ENCODE measurements around the gene CNOT1.
"Not testable (repeated sequence)": the region's sequence is repeated elsewhere in the genome, so short reads cannot be mapped to it uniquely, and the experiment has no call there.

The CNOT1 gene

GRCh38 chr16:58582133-58582532 is 47.5 kb downstream of the CNOT1 start:
- DNase-seq (ENCODE audit: low read depth): no peak

GRCh38 chr16:58579587-58579986 is 50.0 kb downstream of the CNOT1 start:
- DNase-seq (ENCODE audit: low read depth): no peak

GRCh38 chr16:58578642-58579041 is 51.0 kb downstream of the CNOT1 start:
- no peak for DNase-seq (ENCODE audit: low read depth)

GRCh38 chr16:58577141-58577540 is 52.5 kb downstream of the CNOT1 start:
- no peak for DNase-seq (ENCODE audit: low read depth)

- DNase-seq (ENCODE audit: low read depth): no peak
Observed at GRCh38 chr16:58574895-58575294, 54.7 kb downstream of the CNOT1 start.

GRCh38 chr16:58565697-58566096 is 63.9 kb downstream of the CNOT1 start:
- DNase-seq (ENCODE audit: low read depth): not testable (repeated sequence)

- DNase-seq (ENCODE audit: low read depth): peak; percentile 37
Observed at GRCh38 chr16:58563775-58564174, 65.9 kb downstream of the CNOT1 start.

- peak; percentile 83 for DNase-seq (ENCODE audit: low read depth)
Observed at GRCh38 chr16:58563235-58563634, 66.4 kb downstream of the CNOT1 start.

- peak; percentile 6 for DNase-seq (ENCODE audit: low read depth)
Observed at GRCh38 chr16:58556678-58557077, 72.9 kb downstream of the CNOT1 start.

GRCh38 chr16:58551496-58551895 is 78.1 kb downstream of the CNOT1 start:
- DNase-seq (ENCODE audit: low read depth): no peak

GRCh38 chr16:58548378-58548777 is 81.2 kb downstream of the CNOT1 start:
- no peak for DNase-seq (ENCODE audit: low read depth)

GRCh38 chr16:58543685-58544084 is 85.9 kb downstream of the CNOT1 start:
- DNase-seq (ENCODE audit: low read depth): no peak

GRCh38 chr16:58542291-58542690 is 87.3 kb downstream of the CNOT1 start:
- DNase-seq (ENCODE audit: low read depth): no peak

- no peak for DNase-seq (ENCODE audit: low read depth)
Observed at GRCh38 chr16:58541711-58542110, 87.9 kb downstream of the CNOT1 start.

GRCh38 chr16:58537124-58537906 is 92.3 kb downstream of the CNOT1 start:
- no peak for DNase-seq (ENCODE audit: low read depth)

- DNase-seq (ENCODE audit: low read depth): no peak
Observed at GRCh38 chr16:58536278-58536677, 93.3 kb downstream of the CNOT1 start.

- no peak for DNase-seq (ENCODE audit: low read depth)
Observed at GRCh38 chr16:58535100-58535499, 94.5 kb downstream of the CNOT1 start.

- DNase-seq (ENCODE audit: low read depth): no peak
Observed at GRCh38 chr16:58533751-58534470, 95.7 kb downstream of the CNOT1 start.

- DNase-seq (ENCODE audit: low read depth): no peak
Observed at GRCh38 chr16:58532414-58532813, 97.2 kb downstream of the CNOT1 start.

GRCh38 chr16:58530179-58530578 is 99.4 kb downstream of the CNOT1 start:
- no peak for DNase-seq (ENCODE audit: low read depth)

- DNase-seq (ENCODE audit: low read depth): no peak
Observed at GRCh38 chr16:58519707-58520106, 109.9 kb downstream of the CNOT1 start.

GRCh38 chr16:58518980-58519368 is 110.7 kb downstream of the CNOT1 start:
- no peak for DNase-seq (ENCODE audit: low read depth)

Data from ELR (cell line).